H1 (cell line): ENCODE data around the gene NKD2. TPM values are rescaled to one million over a fixed set of nuclear protein-coding genes. Genes with fewer than 3 reads are reported as not detected.

ENCODE experiments used
- CTCF ChIA-PET: fragments of 300-600 bp; sonication (Branson Sonifier 250); formaldehyde crosslinking; loops from one replicate; lab custom pipeline; 2021; ENCODE audit not compliant: partially characterized antibody; lab: Charles Lee
- POLR2A ChIA-PET: fragments of 300-600 bp; sonication (Branson Sonifier 250); formaldehyde crosslinking; loops from one replicate; lab custom pipeline; 2021; ENCODE audit warnings: inconsistent platforms; ENCODE audit not compliant: partially characterized antibody; lab: Charles Lee
- DNase-seq, 2 experiments: peaks; one replicate each; pipeline versions ENCODE4 v3.0.0 to v3.0.0-alpha.2; 2010 to 2022; ENCODE audit warnings: low spot score in 2 of 2, low read depth in 1 of 2, mixed read lengths in 1 of 2
- FAIRE-seq: peaks from 2 replicates; lab custom pipeline; 2011; peaks lifted over from hg19 to GRCh38; lab: Jason Lieb, UNC
- H2AFZ ChIP-seq: 2 replicates; pipeline ENCODE4 v1.8.1; 2012; ENCODE audit warnings: low read length, inconsistent platforms
- H2AK5ac ChIP-seq: 2 replicates; pipeline ENCODE4 v1.6.1; 2013; ENCODE audit warnings: low read depth, low read length
- H2BK120ac ChIP-seq: replicated peaks from 2 replicates; pipeline ENCODE3; 2013; ENCODE audit warnings: low read depth, low read length, inconsistent platforms
- H2BK12ac ChIP-seq: 2 replicates; pipeline ENCODE4 v1.6.1; 2013; ENCODE audit warnings: low read depth, low read length
- H2BK15ac ChIP-seq: 2 replicates; pipeline ENCODE4 v1.6.1; 2013; ENCODE audit warnings: low read length
- H2BK20ac ChIP-seq: 2 replicates; pipeline ENCODE4 v1.6.1; 2013; ENCODE audit warnings: low read length
- H2BK5ac ChIP-seq: 2 replicates; pipeline ENCODE4 v1.6.1; 2013; ENCODE audit warnings: low read depth, low read length
- H3K14ac ChIP-seq: 2 replicates; pipeline ENCODE4 v1.6.1; 2013; ENCODE audit warnings: inconsistent platforms; ENCODE audit not compliant: insufficient read length
- H3K18ac ChIP-seq: 2 replicates; pipeline ENCODE4 v1.6.1; 2013; ENCODE audit warnings: low read length; ENCODE audit errors: extremely low read depth
- H3K23ac ChIP-seq: 2 replicates; pipeline ENCODE4 v1.6.1; 2013; ENCODE audit warnings: inconsistent platforms; ENCODE audit not compliant: insufficient read length
- H3K23me2 ChIP-seq: 2 replicates; pipeline ENCODE4 v1.6.1; 2013; ENCODE audit warnings: low read depth, low read length
- H3K27ac ChIP-seq: 2 replicates; pipeline ENCODE4 v1.6.1; 2011; ENCODE audit warnings: low read depth, low read length, inconsistent platforms
- H3K27me3 ChIP-seq, 4 experiments: replicated peaks in 1 of 4; 1 replicate in 1 of 4; 2 replicates in 3 of 4; pipeline versions ENCODE4 v1.6.1 to v1.8.1; 2011 to 2013; ENCODE audit warnings: low read length in 3 of 4, mild to moderate bottlenecking in 3 of 4, inconsistent platforms in 2 of 4, mixed read lengths in 2 of 4, moderate library complexity in 1 of 4; ENCODE audit not compliant: control insufficient read depth in 3 of 4, insufficient read depth in 3 of 4; ENCODE audit errors: extremely low read depth in 1 of 4
- H3K36me3 ChIP-seq, 4 experiments: 2 replicates each; pipeline versions ENCODE4 v1.6.1 to v1.8.1; 2011 to 2013; ENCODE audit warnings: mild to moderate bottlenecking in 4 of 4, low read length in 3 of 4, moderate library complexity in 2 of 4, control low read depth in 1 of 4, inconsistent platforms in 1 of 4; ENCODE audit not compliant: insufficient read depth in 4 of 4, control insufficient read depth in 2 of 4
- H3K4ac ChIP-seq: replicated peaks from 2 replicates; pipeline ENCODE3; 2013; ENCODE audit warnings: low read length, low read depth, mixed read lengths, inconsistent platforms; ENCODE audit not compliant: insufficient read length
- H3K4me1 ChIP-seq, 4 experiments: replicated peaks in 1 of 4; 1 replicate in 1 of 4; 2 replicates in 3 of 4; pipeline versions ENCODE4 v1.6.1 to v1.8.1; 2011 to 2013; ENCODE audit warnings: low read length in 3 of 4, inconsistent platforms in 2 of 4, mixed read lengths in 1 of 4; ENCODE audit not compliant: insufficient read depth in 4 of 4, control insufficient read depth in 3 of 4
- H3K4me2 ChIP-seq, 2 experiments: 2 replicates each; pipeline versions ENCODE4 v1.6.1 to v1.8.1; 2011 to 2013; ENCODE audit warnings: low read depth in 2 of 2, low read length in 2 of 2, control low read depth in 1 of 2, inconsistent platforms in 1 of 2, mild to moderate bottlenecking in 1 of 2; ENCODE audit not compliant: insufficient read depth in 1 of 2
- H3K4me3 ChIP-seq, 4 experiments: fragments of 200-600, 300-600 bp in 1 of 4; sonication (generic), shearing (Covaris generic), sonication (Bioruptor Twin) in 1 of 4; 2 replicates each; pipeline versions ENCODE4 v1.5.1 to v1.8.1; 2011 to 2016; ENCODE audit warnings: low read length in 4 of 4, low read depth in 3 of 4, control low read depth in 2 of 4, inconsistent platforms in 2 of 4, mild to moderate bottlenecking in 2 of 4, mixed read lengths in 1 of 4, moderate library complexity in 1 of 4; ENCODE audit not compliant: insufficient read depth in 2 of 4; ENCODE audit errors: extremely low read depth in 1 of 4
- H3K56ac ChIP-seq: replicated peaks from 2 replicates; pipeline ENCODE3; 2013; ENCODE audit warnings: low read depth, mild to moderate bottlenecking, mixed read lengths, low read length, inconsistent platforms; ENCODE audit not compliant: insufficient read length
- H3K79me1 ChIP-seq: 2 replicates; pipeline ENCODE4 v1.6.1; 2013; ENCODE audit warnings: low read depth, low read length, control low read depth
- H3K79me2 ChIP-seq, 2 experiments: 2 replicates each; pipeline versions ENCODE4 v1.6.1 to v1.8.1; 2012 to 2013; ENCODE audit warnings: low read length in 2 of 2, mild to moderate bottlenecking in 2 of 2, inconsistent platforms in 1 of 2; ENCODE audit not compliant: insufficient read depth in 2 of 2, control insufficient read depth in 1 of 2
- H3K9ac ChIP-seq, 4 experiments: replicated peaks in 1 of 4; 1 replicate in 1 of 4; 2 replicates in 3 of 4; pipeline versions ENCODE4 v1.6.1 to v1.8.1; 2011 to 2013; ENCODE audit warnings: low read depth in 3 of 4, low read length in 3 of 4, control low read depth in 2 of 4, mild to moderate bottlenecking in 2 of 4, moderate library complexity in 2 of 4, inconsistent platforms in 1 of 4; ENCODE audit errors: extremely low read depth in 1 of 4
- H3K9me3 ChIP-seq, 2 experiments: 2 replicates each; pipeline versions ENCODE4 v1.6.1 to v1.8.1; 2012 to 2013; ENCODE audit warnings: mild to moderate bottlenecking in 2 of 2, moderate library complexity in 2 of 2, control low read depth in 1 of 2, inconsistent platforms in 1 of 2, low read depth in 1 of 2, low read length in 1 of 2, mixed read lengths in 1 of 2; ENCODE audit not compliant: insufficient read depth in 2 of 2
- H4K20me1 ChIP-seq, 2 experiments: replicated peaks in 1 of 2; 2 replicates each; pipeline versions ENCODE3 to v1.8.1; 2011 to 2013; ENCODE audit warnings: inconsistent platforms in 2 of 2, low read length in 2 of 2, mild to moderate bottlenecking in 1 of 2; ENCODE audit not compliant: insufficient read depth in 2 of 2, control insufficient read depth in 1 of 2
- H4K5ac ChIP-seq: 2 replicates; pipeline ENCODE4 v1.6.1; 2013; ENCODE audit warnings: low read length, low read depth, mixed read lengths, inconsistent platforms; ENCODE audit not compliant: insufficient read length
- H4K8ac ChIP-seq: 2 replicates; pipeline ENCODE4 v1.8.0; 2013; ENCODE audit warnings: mild to moderate bottlenecking, moderate library complexity, low read length, inconsistent platforms; ENCODE audit not compliant: insufficient read depth; ENCODE audit errors: extremely low read depth
- H4K91ac ChIP-seq: replicated peaks from 2 replicates; pipeline ENCODE3; 2013; ENCODE audit warnings: low read length, mixed read lengths, inconsistent platforms; ENCODE audit not compliant: insufficient read length
- BACH1 ChIP-seq: IDR thresholded peaks from 2 replicates; pipeline ENCODE4 v1.6.1; 2012; ENCODE audit warnings: low read length, improper control_type of control experiment
- CBX5 ChIP-seq: fragments of 300-800, 300-1000 bp; sonication (generic); IDR thresholded peaks from 2 replicates; pipeline ENCODE4 v1.7.1; 2016; ENCODE audit warnings: antibody characterized with exemption, low read length, low read depth
- CBX8 ChIP-seq: fragments of 300-800, 300-1000 bp; sonication (generic); IDR thresholded peaks from 2 replicates; pipeline ENCODE4 v1.7.1; 2016; ENCODE audit warnings: low read depth, low read length, borderline replicate concordance
- EGR1 ChIP-seq: IDR thresholded peaks from 2 replicates; pipeline ENCODE4 v1.6.1; 2011; ENCODE audit warnings: low read depth, low read length, borderline replicate concordance
- FOSL1 ChIP-seq: IDR thresholded peaks from 2 replicates; pipeline ENCODE4 v1.6.1; 2011; ENCODE audit warnings: mild to moderate bottlenecking, low read depth, low read length, moderate library complexity; ENCODE audit not compliant: insufficient read depth
- KDM1A ChIP-seq: fragments of 200-600, 300-600 bp; sonication (generic); IDR thresholded peaks from 2 replicates; pipeline ENCODE4 v1.7.1; 2016; ENCODE audit warnings: mild to moderate bottlenecking, low read length, borderline replicate concordance
- NRF1 ChIP-seq: IDR thresholded peaks from 2 replicates; pipeline ENCODE4 v1.6.1; 2011; ENCODE audit warnings: mild to moderate bottlenecking, low read depth, low read length, improper control_type of control experiment
- POLR2AphosphoS5 ChIP-seq: IDR thresholded peaks from 2 replicates; pipeline ENCODE4 v1.6.1; 2011; ENCODE audit warnings: low read depth, low read length
- SP1 ChIP-seq: IDR thresholded peaks from 2 replicates; pipeline ENCODE4 v1.6.1; 2011; ENCODE audit warnings: low read depth, low read length
- TAF7 ChIP-seq: optimal IDR thresholded peaks from 2 replicates; pipeline ENCODE3; 2011; ENCODE audit warnings: low read depth, mild to moderate bottlenecking, inconsistent platforms, low read length, moderate library complexity, borderline replicate concordance
- TEAD4 ChIP-seq: IDR thresholded peaks from 2 replicates; pipeline ENCODE4 v1.6.1; 2012; ENCODE audit warnings: low read depth, low read length, inconsistent platforms, mixed read lengths
- WGBS, 2 experiments: shearing (Covaris generic) in 1 of 2; methylation state at CpG; one replicate each; pipeline versions ENCODE4 v1.1.6 to v1.1.7; 2013 to 2015; ENCODE audit warnings: low lambda C conversion rate in 2 of 2, mixed read lengths in 2 of 2, inconsistent platforms in 1 of 2, low coverage in 1 of 2, missing lambda C conversion rate in 1 of 2; ENCODE audit not compliant: insufficient replicate concordance in 2 of 2, insufficient coverage in 1 of 2, insufficient read length in 1 of 2; ENCODE audit errors: extremely low coverage in 1 of 2, missing lambda C conversion rate in 1 of 2; 5-methylcytosine and 5-hydroxymethylcytosine counted together
- polyA plus RNA-seq, 7 experiments: library from polyadenylated mRNA; depleted of rRNA in 3 of 7; stranded (reverse) in 5 of 7; unstranded in 2 of 7; fragments of >200 nt in 5 of 7; fragments of 200-250 nt in 2 of 7; gene quantifications; 1 replicate in 5 of 7; 2 replicates in 1 of 7; 4 replicates in 1 of 7; pipeline versions ENCODE4 v1.2.1 to v1.2.3, GENCODE V29; 2011 to 2013; ENCODE audit warnings: missing spikeins in 2 of 7, mixed read lengths in 2 of 7
- total RNA-seq: library from RNA; stranded (reverse); fragmentation: NEBNext Ultra II Directional; extraction: Animal tissue kit (Norgen Biotek cat#: 25700); gene quantifications from 2 replicates; pipeline ENCODE4 v1.2.1, GENCODE V29; 2021
- TF ChIP-seq, protein P1 (sequence below): IDR thresholded peaks from 2 replicates; pipeline ENCODE4 v1.6.1; 2012; ENCODE audit warnings: inconsistent platforms

Gene NKD2
- total and polyA plus RNA-seq, 2 of the 8 experiments (the other 6 are each of a cell fraction or from before 2014, with no cell fraction given), result 5.5 to 7.9 TPM

DNA sequence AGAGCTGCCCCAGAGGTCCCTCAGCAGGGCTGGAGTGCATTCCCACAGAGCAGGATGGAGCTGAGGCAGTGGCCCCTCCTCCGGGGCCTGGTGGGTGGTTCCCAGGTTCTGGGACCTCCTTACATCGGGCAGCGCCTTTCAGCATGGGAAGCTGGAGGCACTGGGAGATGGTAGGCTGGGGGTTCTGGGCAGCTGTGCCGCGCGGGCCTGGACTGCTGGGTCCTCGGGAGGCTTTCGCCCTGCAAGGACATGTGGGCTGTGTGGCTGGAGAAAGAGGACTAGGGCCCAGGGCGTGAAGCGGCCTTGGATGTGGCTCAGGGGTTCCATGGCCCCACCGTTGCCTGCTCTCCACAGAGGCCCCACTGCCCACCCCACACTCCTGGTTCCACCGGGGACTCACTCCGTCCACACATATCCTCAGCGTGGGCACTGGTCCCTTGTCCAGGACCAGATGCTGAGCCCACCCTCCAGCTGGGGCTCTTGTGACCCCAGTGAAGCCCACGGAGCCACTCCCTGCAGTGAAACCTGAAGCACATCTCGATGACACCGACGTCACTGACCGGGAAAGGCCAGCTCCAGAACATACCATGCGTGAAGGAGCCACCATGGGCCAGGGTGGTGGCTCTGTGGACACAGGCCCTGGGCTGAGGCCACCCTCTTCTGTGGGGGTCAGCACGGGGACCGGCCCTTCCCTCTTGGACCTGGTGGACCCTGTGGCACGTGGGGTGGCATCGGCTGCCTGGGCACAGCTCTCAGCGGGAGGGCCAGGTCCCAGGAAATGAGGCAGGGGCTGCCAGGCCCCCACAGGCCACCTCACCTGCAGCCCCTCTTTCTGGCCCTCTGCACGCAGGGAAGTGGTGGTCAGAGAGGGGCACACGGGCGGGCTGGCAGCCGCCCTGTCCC lies 31.5 kb upstream of the NKD2 start:
- Histone ChIP-seq H2BK5ac (no peak overlapping the region), H3K79me1 (no peaks in the 10 kb centered on the region), H2BK120ac (no peak overlapping the region), H3K4me2 (no peak overlapping the region), H3K4me3 (no peak overlapping the region), H3K27me3 (no peaks in the 10 kb centered on the region), H2AK5ac (no peak overlapping the region), H2BK15ac (no peak overlapping the region), H4K20me1 (no peaks in the 10 kb centered on the region), H3K14ac (no peak overlapping the region), H2AFZ (no peak overlapping the region; the same call in 1 of the 2 replicates), H3K79me2 (no peaks in the 10 kb centered on the region), H3K27ac (no peak overlapping the region), H3K56ac (no peak overlapping the region), H3K9ac (no peak overlapping the region), H3K4me1 (no peaks in the 10 kb centered on the region), H2BK20ac (no peak overlapping the region), H2BK12ac (no peak overlapping the region), H3K9me3 (peaks cover 0 to 3% of the 10 kb centered on the region in 2 experiments; a peak in 1 of 4 replicates), H4K8ac (no peak overlapping the region; the same call in 1 of the 2 replicates), H3K36me3 (no peaks in the 10 kb centered on the region), H3K23ac (peak overlapping the region; percentile 34), H4K91ac (no peak overlapping the region), H3K4ac (no peak overlapping the region), H3K23me2 (no peaks in the 10 kb centered on the region; the same call in 1 of the 2 replicates), H3K18ac (no peak overlapping the region), H4K5ac (no peak overlapping the region)
- no peak for DNase-seq
- ChIA-PET CTCF (interaction anchor here (0.6 to 2.3 kb wide), 7 partner anchors 7 to 113 kb away, joined by 3 to 10 read pairs (median 6); no protein-coding TSS in a partner anchor), POLR2A (no interaction called here)
- WGBS, 2 experiments, result 91% methylated on average over 27 of the region's 29 CpGs; no CpG with 5 or more reads in 1 of the 2 experiments
- no peak for FAIRE-seq
- TF ChIP-seq SP1 (no peak), NRF1 (no peak), CBX5 (no peak), POLR2AphosphoS5 (no peak), CBX8 (no peak), KDM1A (no peak), FOSL1 (no peak), BACH1 (no peak), EGR1 (no peak), TEAD4 (no peak), TAF7 (no peak)
- TF ChIP-seq, protein P1, sequence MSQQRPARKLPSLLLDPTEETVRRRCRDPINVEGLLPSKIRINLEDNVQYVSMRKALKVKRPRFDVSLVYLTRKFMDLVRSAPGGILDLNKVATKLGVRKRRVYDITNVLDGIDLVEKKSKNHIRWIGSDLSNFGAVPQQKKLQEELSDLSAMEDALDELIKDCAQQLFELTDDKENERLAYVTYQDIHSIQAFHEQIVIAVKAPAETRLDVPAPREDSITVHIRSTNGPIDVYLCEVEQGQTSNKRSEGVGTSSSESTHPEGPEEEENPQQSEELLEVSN, result no peak
